Left lung (tissue), 10 donors: Measurements from ENCODE around the gene HSD17B7. TPM values are rescaled to one million over a fixed set of nuclear protein-coding genes. Genes with fewer than 3 reads are reported as not detected.
A peak's percentile ranks its signal among the peaks of the same experiment; 100 is the strongest.

ENCODE experiments used
- ATAC-seq: fragments of 200-7000 bp; cut with Tn5 transposase; one replicate; pipeline ENCODE4 v1.9.1; 2020; ENCODE audit warnings: moderate library complexity
- DNase-seq, 4 donors: peaks; one replicate each; pipeline ENCODE4 v3.0.0-alpha.2; 2013 to 2020
- H3K27ac ChIP-seq, 2 donors: fragments of 200-600 bp; sonication (generic) in 1 of 2; one replicate each; pipeline versions ENCODE4 v1.5.0 to v1.8.0; 2020 to 2021
- H3K27me3 ChIP-seq, 2 donors: fragments of 200-600 bp; sonication (generic) in 1 of 2; one replicate each; pipeline versions ENCODE4 v1.5.0 to v1.8.0; 2020 to 2021
- H3K36me3 ChIP-seq, 2 donors: fragments of 200-600 bp; sonication (generic) in 1 of 2; one replicate each; pipeline versions ENCODE4 v1.5.0 to v1.8.0; 2020 to 2021
- H3K4me1 ChIP-seq, 2 donors: fragments of 200-600 bp; one replicate each; pipeline ENCODE4 v1.8.0; 2021
- H3K4me3 ChIP-seq, 2 donors: fragments of 200-600 bp; sonication (generic) in 1 of 2; one replicate each; pipeline versions ENCODE4 v1.5.0 to v1.8.0; 2020 to 2021; ENCODE audit warnings: mild to moderate bottlenecking in 1 of 2
- H3K9me3 ChIP-seq, 2 donors: fragments of 200-600 bp; sonication (generic) in 1 of 2; one replicate each; pipeline versions ENCODE4 v1.5.0 to v1.8.0; 2020 to 2021
- CTCF ChIP-seq, 2 donors: fragments of 200-600 bp; sonication (generic) in 1 of 2; IDR thresholded peaks; one replicate each; pipeline versions ENCODE4 v1.5.0 to v1.8.0; 2021; ENCODE audit warnings: antibody characterized with exemption in 2 of 2
- intact Hi-C, 2 donors: fragments of 100-400 bp; cut with DNase I; formaldehyde crosslinking; loops; one replicate each; pipeline versions ENCODE4 v1.11.2 to v1.14.2; 2022
- polyA plus RNA-seq, 6 donors: library from polyadenylated mRNA; unstranded; fragments of 120-200 nt; gene quantifications; one replicate each; pipeline ENCODE4 v1.2.1, GENCODE V29; 2013; ENCODE audit not compliant: insufficient read length in 6 of 6
- total RNA-seq, 2 donors: library from RNA; stranded (reverse); fragmentation: NEBNext Ultra II Directional; extraction: Animal tissue kit (Norgen Biotek cat#: 25700); gene quantifications; one replicate each; pipeline ENCODE4 v1.2.1, GENCODE V29; 2021
- donor health status: DM: no; HTN: yes; CAD: no.
- donor health status: DM: no; HTN: no; CAD: no.

The HSD17B7 gene
- total and polyA plus RNA-seq, 8 donors: 16.4 to 33.7 (median 22.2) TPM

DNA sequence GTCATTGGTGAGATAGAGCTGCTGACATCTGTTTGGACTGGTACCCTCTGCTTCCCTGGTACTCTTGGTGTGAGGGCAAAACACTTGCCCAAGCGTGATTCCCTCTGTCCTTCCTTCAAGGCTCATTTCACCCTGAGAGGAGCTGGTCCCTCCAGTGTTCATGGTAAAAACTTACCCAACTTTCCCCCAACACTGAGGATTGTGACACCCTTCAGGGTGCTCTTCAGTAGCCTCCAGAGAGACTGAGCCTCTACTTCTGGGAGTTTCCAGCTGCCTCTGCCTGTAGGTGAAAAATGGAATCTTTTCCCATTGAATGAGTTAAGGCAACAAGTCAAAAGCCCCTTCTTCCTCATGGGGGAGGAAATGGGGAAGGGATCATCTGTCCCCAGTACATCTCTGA, 60.8 kb downstream of the HSD17B7 start:
- Histone ChIP-seq H3K27ac (no peak overlapping the region), H3K9me3 (no peaks in the 10 kb centered on the region), H3K4me1 (no peaks in the 10 kb centered on the region), H3K27me3 (no peaks in the 10 kb centered on the region), H3K36me3 (no peaks in the 10 kb centered on the region), H3K4me3 (no peak overlapping the region)
- no peak for TF ChIP-seq CTCF (IDR thresholded peaks at IDR 0.05)
- intact Hi-C loops: loop anchor here in 1 of 2 donors (5.0 to 10.0 kb wide), 2 partner anchors 323 to 466 kb away; no protein-coding TSS in a partner anchor
- ATAC-seq: no peak
- no peak for DNase-seq

GRCh38 chr1:162854245-162854882, 63.9 kb downstream of the HSD17B7 start:
- Histone ChIP-seq H3K4me3 (no peak overlapping the region), H3K9me3 (no peaks in the 10 kb centered on the region), H3K27me3 (no peaks in the 10 kb centered on the region), H3K36me3 (no peaks in the 10 kb centered on the region), H3K27ac (no peak overlapping the region), H3K4me1 (no peaks in the 10 kb centered on the region)
- intact Hi-C loops: loop anchor here in 1 of 2 donors (5.0 to 10.0 kb wide), 2 partner anchors 320 to 463 kb away; no protein-coding TSS in a partner anchor
- DNase-seq (peak in 3 of 4 donors; percentile 36 to 63 (median 52)), ATAC-seq (peak; percentile 88)
- TF ChIP-seq CTCF (IDR thresholded peaks at IDR 0.05): peak; percentile 58 to 59

DNA sequence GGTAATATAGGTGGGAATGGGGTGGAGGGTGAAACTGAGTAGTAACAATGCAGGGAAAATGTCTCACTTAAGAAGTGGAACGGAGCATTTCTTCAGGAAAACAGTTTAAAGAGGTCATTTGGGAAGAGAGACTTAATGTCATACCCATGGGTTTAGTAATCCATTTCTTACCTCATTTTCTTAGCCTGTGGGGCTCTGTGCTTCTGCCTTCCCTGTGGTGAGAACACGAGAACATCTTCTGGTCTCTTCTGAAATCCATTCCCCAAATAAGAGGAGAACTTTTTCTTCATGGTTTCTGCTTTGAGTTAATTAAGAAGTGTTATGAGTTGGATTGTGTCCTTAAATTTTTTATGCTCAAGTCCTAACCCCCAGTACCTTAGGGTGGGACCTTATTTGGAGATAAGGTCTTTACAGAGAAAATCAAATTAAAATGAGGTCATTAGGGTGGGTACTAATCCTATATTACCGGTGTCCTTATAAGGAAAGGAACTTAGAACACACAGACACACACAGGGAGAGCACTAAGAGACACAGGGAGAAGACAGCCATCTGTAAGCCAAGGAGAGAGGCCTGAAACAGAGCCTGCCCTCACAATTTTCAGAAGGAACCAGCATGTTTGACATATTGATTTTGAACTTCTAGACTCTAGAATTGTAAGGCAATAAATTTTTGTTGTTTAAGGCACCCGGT, 65.1 kb downstream of the HSD17B7 start:
- ATAC-seq (no peak), DNase-seq (no peak)
- H3K36me3 ChIP-seq: no peaks in the 10 kb centered on the region
- no peak overlapping the region for H3K4me3 ChIP-seq
- H3K27ac ChIP-seq: no peak overlapping the region
- no peaks in the 10 kb centered on the region for H3K27me3 ChIP-seq
- intact Hi-C loops: loop anchor here in 1 of 2 donors (10.0 kb wide), 1 partner anchor 319 kb away; no protein-coding TSS in a partner anchor
- no peaks in the 10 kb centered on the region for H3K4me1 ChIP-seq
- H3K9me3 ChIP-seq: no peaks in the 10 kb centered on the region
- no peak for TF ChIP-seq CTCF (IDR thresholded peaks at IDR 0.05)

GRCh38 chr1:162856260-162856659, 65.8 kb downstream of the HSD17B7 start:
- DNase-seq (no peak), ATAC-seq (peak; percentile 22)
- H3K9me3 ChIP-seq: no peaks in the 10 kb centered on the region
- no peaks in the 10 kb centered on the region for H3K36me3 ChIP-seq
- H3K4me3 ChIP-seq: no peak overlapping the region
- no peak for TF ChIP-seq CTCF (IDR thresholded peaks at IDR 0.05)
- H3K4me1 ChIP-seq: no peaks in the 10 kb centered on the region
- no peaks in the 10 kb centered on the region for H3K27me3 ChIP-seq
- H3K27ac ChIP-seq: no peak overlapping the region
- intact Hi-C loops: loop anchor here in 1 of 2 donors (10.0 kb wide), 1 partner anchor 319 kb away; no protein-coding TSS in a partner anchor

DNA sequence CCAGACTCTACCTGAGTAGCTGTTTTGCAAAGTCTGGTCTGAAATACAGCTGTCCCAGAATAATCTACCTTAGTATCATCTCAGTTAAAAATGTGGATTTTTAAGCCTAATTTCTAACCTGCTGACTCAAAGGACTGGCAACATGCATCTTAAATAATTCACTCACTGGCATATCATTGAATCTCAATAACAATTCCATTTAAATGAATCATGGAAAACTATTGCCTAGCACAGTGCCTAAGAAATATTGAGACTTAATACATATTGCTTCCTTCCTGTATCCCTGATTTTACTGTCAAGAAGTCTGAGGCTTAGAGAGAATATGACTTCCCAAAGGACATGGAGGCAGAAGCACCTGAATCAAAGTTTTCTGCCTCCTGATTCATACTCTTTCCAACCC, 67.3 kb downstream of the HSD17B7 start:
- no peak overlapping the region for H3K27ac ChIP-seq
- H3K9me3 ChIP-seq: no peaks in the 10 kb centered on the region
- intact Hi-C loops: loop anchor here in 1 of 2 donors (10.0 kb wide), 1 partner anchor 317 kb away; no protein-coding TSS in a partner anchor
- no peak overlapping the region for H3K4me3 ChIP-seq
- no peaks in the 10 kb centered on the region for H3K27me3 ChIP-seq
- ATAC-seq (no peak), DNase-seq (no peak)
- H3K36me3 ChIP-seq: no peaks in the 10 kb centered on the region
- TF ChIP-seq CTCF (IDR thresholded peaks at IDR 0.05): no peak
- H3K4me1 ChIP-seq: no peaks in the 10 kb centered on the region
